ENCODE results near the gene RPTOR.
"Not testable (repeated sequence)": the region's sequence is repeated elsewhere in the genome, so short reads cannot be mapped to it uniquely, and the experiment has no call there.

The RPTOR gene

GRCh38 chr17:80872501-80873306 lies 328.1 kb downstream of the RPTOR start:
- DNase-seq: no peak

- DNase-seq: no peak
Observed at GRCh38 chr17:80873307-80873951, 328.8 kb downstream of the RPTOR start.

- no peak for DNase-seq
Observed at GRCh38 chr17:80874866-80875445, 330.3 kb downstream of the RPTOR start.

- not testable (repeated sequence) for DNase-seq
Observed at GRCh38 chr17:80875480-80875995, 330.9 kb downstream of the RPTOR start.

- DNase-seq: not testable (repeated sequence)
Observed at GRCh38 chr17:80876456-80876949, 331.9 kb downstream of the RPTOR start.

GRCh38 chr17:80876950-80877728 lies 332.5 kb downstream of the RPTOR start:
- DNase-seq: no peak

- no peak for DNase-seq
Observed at GRCh38 chr17:80877729-80878303, 333.2 kb downstream of the RPTOR start.

GRCh38 chr17:80878876-80879722 lies 334.5 kb downstream of the RPTOR start:
- DNase-seq: no peak

GRCh38 chr17:80879723-80880647 lies 335.3 kb downstream of the RPTOR start:
- DNase-seq: no peak

- no peak for DNase-seq
Observed at GRCh38 chr17:80880648-80880985, 336.0 kb downstream of the RPTOR start.

GRCh38 chr17:80881306-80881705 lies 336.7 kb downstream of the RPTOR start:
- DNase-seq: no peak

- DNase-seq: no peak
Observed at GRCh38 chr17:80882323-80882722, 337.7 kb downstream of the RPTOR start.

- DNase-seq: no peak
Observed at GRCh38 chr17:80882926-80883685, 338.5 kb downstream of the RPTOR start.

- DNase-seq: no peak
Observed at GRCh38 chr17:80883831-80884735, 339.4 kb downstream of the RPTOR start.

- no peak for DNase-seq
Observed at GRCh38 chr17:80884811-80885210, 340.2 kb downstream of the RPTOR start.

GRCh38 chr17:80885947-80886582 lies 341.4 kb downstream of the RPTOR start:
- DNase-seq: no peak

- DNase-seq: no peak
Observed at GRCh38 chr17:80886641-80887573, 342.3 kb downstream of the RPTOR start.

All from NCI-H82 (cell line).